Body of pancreas (tissue), 4 donors: Measurements from ENCODE around the gene IRS1. TPM values are rescaled to one million over a fixed set of nuclear protein-coding genes. Genes with fewer than 3 reads are reported as not detected.

ENCODE experiments used
- ATAC-seq: fragments of 150-250 bp; one replicate; pipeline ENCODE4 v1.9.1; 2016
- DNase-seq, 4 donors: peaks; one replicate each; pipeline ENCODE4 v3.0.0-alpha.2; 2019
- H3K27ac ChIP-seq, 4 donors: fragments of 200-600 bp; sonication (generic); 1 replicate in 3 of 4; 2 replicates in 1 of 4; pipeline versions ENCODE4 v1.5.1 to v1.6.1; 2016 to 2019; ENCODE audit warnings: mild to moderate bottlenecking in 1 of 4, mixed read lengths in 1 of 4, moderate library complexity in 1 of 4
- H3K27me3 ChIP-seq, 2 donors: fragments of 200-600 bp; sonication (generic); one replicate each; pipeline ENCODE4 v1.6.0; 2016; ENCODE audit warnings: mild to moderate bottlenecking in 1 of 2
- H3K36me3 ChIP-seq, 2 donors: fragments of 200-600 bp; sonication (generic); replicated peaks in 1 of 2; 2 replicates each; pipeline ENCODE4 v1.5.1; 2016; ENCODE audit warnings: low read depth in 2 of 2; ENCODE audit not compliant: insufficient read depth in 1 of 2
- H3K4me1 ChIP-seq: fragments of 200-600 bp; sonication (generic); one replicate; pipeline ENCODE4 v1.6.0; 2016
- H3K4me3 ChIP-seq, 2 donors: fragments of 200-600 bp; sonication (generic); 1 replicate in 1 of 2; 2 replicates in 1 of 2; pipeline ENCODE4 v1.5.1; 2016 to 2019
- H3K9me3 ChIP-seq, 3 donors: fragments of 200-600 bp; sonication (generic); 1 replicate in 2 of 3; 2 replicates in 1 of 3; pipeline ENCODE4 v1.5.1; 2016
- POLR2A ChIP-seq, 3 donors: fragments of 450-650 bp; IDR thresholded peaks; one replicate each; pipeline ENCODE4 v1.6.1; 2016; ENCODE audit warnings: antibody characterized with exemption in 3 of 3, mild to moderate bottlenecking in 2 of 3
- WGBS, 2 donors: methylation state at CpG; one replicate each; pipeline ENCODE4 v1.1.5; 2017; 5-methylcytosine and 5-hydroxymethylcytosine counted together
- intact Hi-C: fragments of 100-400 bp; cut with DNase I; formaldehyde crosslinking; loops from one replicate; pipeline ENCODE4 v1.15.1; 2023
- total RNA-seq, 2 donors: library from RNA; depleted of rRNA; stranded (reverse); fragments of >200 nt; gene quantifications; one replicate each; pipeline ENCODE4 v1.1.0, GENCODE V29; 2016
- TF ChIP-seq, protein P1 (sequence below), 7 experiments: fragments of 450-650 bp in 4 of 7; fragments of 200-600 bp in 3 of 7; sonication (generic) in 3 of 7; IDR thresholded peaks; one replicate each; pipeline ENCODE4 v1.5.1; 2016 to 2019; ENCODE audit warnings: antibody characterized with exemption in 7 of 7

The IRS1 gene
- total RNA-seq, 2 donors from 2014 or later = 8.2 to 9.6 TPM

GRCh38 chr2:226792155-226792881, 7.3 kb downstream of the IRS1 start:
- H3K4me1 ChIP-seq = peaks cover 76% of the 10 kb centered on the region
- no peaks in the 10 kb centered on the region for H3K9me3 ChIP-seq
- H3K4me3 ChIP-seq = no peak overlapping the region
- TF ChIP-seq, protein P1, sequence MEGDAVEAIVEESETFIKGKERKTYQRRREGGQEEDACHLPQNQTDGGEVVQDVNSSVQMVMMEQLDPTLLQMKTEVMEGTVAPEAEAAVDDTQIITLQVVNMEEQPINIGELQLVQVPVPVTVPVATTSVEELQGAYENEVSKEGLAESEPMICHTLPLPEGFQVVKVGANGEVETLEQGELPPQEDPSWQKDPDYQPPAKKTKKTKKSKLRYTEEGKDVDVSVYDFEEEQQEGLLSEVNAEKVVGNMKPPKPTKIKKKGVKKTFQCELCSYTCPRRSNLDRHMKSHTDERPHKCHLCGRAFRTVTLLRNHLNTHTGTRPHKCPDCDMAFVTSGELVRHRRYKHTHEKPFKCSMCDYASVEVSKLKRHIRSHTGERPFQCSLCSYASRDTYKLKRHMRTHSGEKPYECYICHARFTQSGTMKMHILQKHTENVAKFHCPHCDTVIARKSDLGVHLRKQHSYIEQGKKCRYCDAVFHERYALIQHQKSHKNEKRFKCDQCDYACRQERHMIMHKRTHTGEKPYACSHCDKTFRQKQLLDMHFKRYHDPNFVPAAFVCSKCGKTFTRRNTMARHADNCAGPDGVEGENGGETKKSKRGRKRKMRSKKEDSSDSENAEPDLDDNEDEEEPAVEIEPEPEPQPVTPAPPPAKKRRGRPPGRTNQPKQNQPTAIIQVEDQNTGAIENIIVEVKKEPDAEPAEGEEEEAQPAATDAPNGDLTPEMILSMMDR (IDR thresholded peaks at IDR 0.05) = no peak
- no peak for TF ChIP-seq POLR2A (IDR thresholded peaks at IDR 0.05)
- intact Hi-C loops = no loop called here
- no peak for ATAC-seq
- no peaks in the 10 kb centered on the region for H3K27me3 ChIP-seq
- no peaks in the 10 kb centered on the region for H3K36me3 ChIP-seq
- DNase-seq = no peak
- peak overlapping the region; percentile 87 to 97 (median 95) for H3K27ac ChIP-seq
- WGBS, 2 donors = 21 to 23% methylated on average over 7 of the region's 7 CpGs

DNA sequence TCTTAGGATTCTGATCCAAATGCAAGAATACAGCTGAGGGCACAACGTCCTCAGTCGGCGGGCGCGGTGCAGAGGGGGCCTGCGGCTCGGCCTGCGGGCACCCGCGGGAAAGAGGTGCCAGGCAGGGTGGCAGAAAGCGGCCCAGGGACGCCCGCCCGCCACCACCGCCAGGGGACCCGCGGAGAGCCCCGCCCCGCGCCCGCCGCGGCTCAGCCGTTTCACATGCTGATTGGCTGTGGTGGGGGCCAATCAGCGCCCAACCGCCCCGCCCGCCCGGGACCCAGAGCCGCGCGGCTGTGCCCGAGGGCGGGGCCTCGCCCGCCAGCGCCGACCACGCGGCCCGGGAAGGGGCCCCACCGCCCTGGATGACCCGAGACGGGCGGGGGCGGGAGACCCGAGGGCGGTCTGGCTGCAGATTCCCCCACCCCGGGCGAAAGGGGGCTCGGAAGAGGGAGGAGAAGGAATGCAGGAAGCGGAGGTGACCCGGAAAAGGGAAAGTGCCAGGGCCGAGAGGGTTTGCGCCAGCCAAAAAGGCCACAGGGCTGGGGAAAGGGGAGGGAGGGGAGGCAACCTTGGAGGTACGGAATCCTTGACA, 8.0 kb downstream of the IRS1 start:
- Histone ChIP-seq H3K4me1 (peaks cover 69% of the 10 kb centered on the region), H3K4me3 (peak overlapping the region; percentile 20 to 40), H3K27ac (peak overlapping the region; percentile 87 to 97 (median 95)), H3K36me3 (no peaks in the 10 kb centered on the region), H3K27me3 (no peaks in the 10 kb centered on the region), H3K9me3 (no peaks in the 10 kb centered on the region)
- 1% methylated on average over 38 to 54 of the region's 56 CpGs for WGBS, 2 donors
- DNase-seq (peak; percentile 90 to 94 (median 92)), ATAC-seq (peak; percentile 96)
- peak; percentile 72 to 82 (median 82) for TF ChIP-seq POLR2A (IDR thresholded peaks at IDR 0.05)
- TF ChIP-seq, protein P1 (IDR thresholded peaks at IDR 0.05) = peak; percentile 30 to 79 (median 60)
- intact Hi-C loops = no loop called here

- peak overlapping the region in 1 of 2 donors; percentile 20 for H3K4me3 ChIP-seq
- 2 to 4% methylated on average over 23 to 24 of the region's 24 CpGs for WGBS, 2 donors
- no peaks in the 10 kb centered on the region for H3K9me3 ChIP-seq
- ATAC-seq (peak; percentile 63), DNase-seq (peak in 2 of 4 donors; percentile 55 to 73)
- peaks cover 64% of the 10 kb centered on the region for H3K4me1 ChIP-seq
- peak overlapping the region; percentile 87 to 97 (median 95) for H3K27ac ChIP-seq
- intact Hi-C loops = no loop called here
- no peaks in the 10 kb centered on the region for H3K36me3 ChIP-seq
- TF ChIP-seq, protein P1 (IDR thresholded peaks at IDR 0.05) = no peak
- no peak for TF ChIP-seq POLR2A (IDR thresholded peaks at IDR 0.05)
- no peaks in the 10 kb centered on the region for H3K27me3 ChIP-seq
Observed at GRCh38 chr2:226791056-226791486, 8.5 kb downstream of the IRS1 start.

DNA sequence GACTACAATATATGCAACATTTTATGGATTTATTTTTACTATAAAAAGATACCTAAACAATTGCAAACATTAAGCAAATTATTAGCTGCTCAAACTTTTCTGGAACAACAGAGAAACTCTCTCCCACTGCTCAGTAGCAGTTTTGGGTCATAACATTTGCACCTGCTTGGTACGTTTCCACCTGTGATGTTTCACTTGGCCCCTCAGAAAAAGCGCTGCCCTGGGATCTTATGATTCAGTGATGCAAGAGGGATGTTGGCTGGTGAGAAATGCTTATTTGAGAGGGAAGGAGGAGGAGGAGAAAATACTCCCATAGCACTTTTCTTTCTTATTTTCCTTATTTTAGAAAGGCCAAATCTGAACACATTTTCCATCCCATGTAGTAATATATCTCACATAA, 9.2 kb downstream of the IRS1 start:
- DNase-seq (no peak), ATAC-seq (no peak)
- H3K9me3 ChIP-seq = no peaks in the 10 kb centered on the region
- intact Hi-C loops = no loop called here
- H3K36me3 ChIP-seq = no peaks in the 10 kb centered on the region
- no peaks in the 10 kb centered on the region for H3K27me3 ChIP-seq
- no peak overlapping the region for H3K4me3 ChIP-seq
- peak overlapping the region; percentile 87 to 97 (median 95) for H3K27ac ChIP-seq
- H3K4me1 ChIP-seq = peaks cover 58% of the 10 kb centered on the region
- TF ChIP-seq POLR2A (IDR thresholded peaks at IDR 0.05) = no peak
- TF ChIP-seq, protein P1 (IDR thresholded peaks at IDR 0.05) = no peak
- 39 to 51% methylated on average over 2 of the region's 2 CpGs for WGBS, 2 donors
